GM23248 (cell line): ENCODE results near the gene CTNNAL1. TPM values are rescaled to one million over a fixed set of nuclear protein-coding genes. Genes with fewer than 3 reads are reported as not detected.
A peak's percentile ranks its signal among the peaks of the same experiment; 100 is the strongest.

Experiments used
- DNase-seq: peaks from one replicate; pipeline ENCODE4 v3.0.0-alpha.2; 2015
- H2AFZ ChIP-seq: fragments of 200-600 bp; sonication (generic); 2 replicates; pipeline ENCODE4 v1.6.1; 2016; ENCODE audit warnings: antibody characterized with exemption
- H3F3A ChIP-seq: fragments of 200-600 bp; sonication (generic); 2 replicates; pipeline ENCODE4 v1.6.1; 2016; ENCODE audit warnings: mild to moderate bottlenecking, antibody characterized with exemption, mixed run types; ENCODE audit not compliant: insufficient read depth
- H3K27ac ChIP-seq: fragments of 200-600 bp; sonication (generic); 2 replicates; pipeline ENCODE4 v1.5.1; 2016; ENCODE audit warnings: mild to moderate bottlenecking
- H3K27me3 ChIP-seq: fragments of 200-600 bp; sonication (generic); replicated peaks from 2 replicates; pipeline ENCODE4 v1.6.1; 2016; ENCODE audit warnings: mild to moderate bottlenecking; ENCODE audit not compliant: insufficient read depth
- H3K36me3 ChIP-seq: fragments of 200-600 bp; sonication (generic); 2 replicates; pipeline ENCODE4 v1.6.1; 2016; ENCODE audit warnings: low read depth, mild to moderate bottlenecking
- H3K4me1 ChIP-seq: fragments of 200-600 bp; sonication (generic); 2 replicates; pipeline ENCODE4 v1.6.1; 2016; ENCODE audit warnings: mild to moderate bottlenecking; ENCODE audit not compliant: insufficient read depth
- H3K4me2 ChIP-seq: fragments of 200-600 bp; sonication (generic); one replicate; pipeline ENCODE4 v1.6.1; 2016; ENCODE audit warnings: mild to moderate bottlenecking; ENCODE audit not compliant: unreplicated experiment
- H3K4me3 ChIP-seq: fragments of 200-600 bp; sonication (generic); 2 replicates; pipeline ENCODE4 v1.5.1; 2016; ENCODE audit warnings: mild to moderate bottlenecking
- H3K79me2 ChIP-seq: fragments of 200-600 bp; sonication (generic); 2 replicates; pipeline ENCODE4 v1.6.1; 2016; ENCODE audit warnings: mild to moderate bottlenecking; ENCODE audit not compliant: insufficient read depth
- H3K9ac ChIP-seq: fragments of 200-600 bp; sonication (generic); 2 replicates; pipeline ENCODE4 v1.6.1; 2016; ENCODE audit warnings: mild to moderate bottlenecking
- H3K9me2 ChIP-seq: fragments of 200-600 bp; sonication (generic); 2 replicates; pipeline ENCODE4 v1.6.1; 2016; ENCODE audit warnings: mixed run types, mild to moderate bottlenecking, moderate library complexity; ENCODE audit not compliant: insufficient read depth
- H3K9me3 ChIP-seq: fragments of 200-600 bp; sonication (generic); one replicate; pipeline ENCODE4 v1.6.1; 2017; ENCODE audit warnings: low read depth
- H4K20me1 ChIP-seq: fragments of 200-600 bp; sonication (generic); 2 replicates; pipeline ENCODE4 v1.6.0; 2016; ENCODE audit not compliant: insufficient read depth
- EZH2 ChIP-seq: fragments of 200-600 bp; sonication (generic); IDR thresholded peaks from 2 replicates; pipeline ENCODE4 v1.6.1; 2018; ENCODE audit warnings: antibody characterized with exemption, mild to moderate bottlenecking; ENCODE audit not compliant: insufficient read depth, poor library complexity, severe bottlenecking
- EZH2phosphoT487 ChIP-seq: fragments of 200-600 bp; sonication (generic); IDR thresholded peaks from 2 replicates; pipeline ENCODE4 v1.6.1; 2018; ENCODE audit warnings: antibody characterized with exemption, moderate library complexity, mild to moderate bottlenecking, low read depth; ENCODE audit not compliant: insufficient read depth
- WGBS, 2 experiments: methylation state at CpG; one replicate each; pipeline ENCODE4 v1.1.6; 2015 to 2017; ENCODE audit warnings: low lambda C conversion rate in 2 of 2, low coverage in 1 of 2; ENCODE audit errors: missing lambda C conversion rate in 2 of 2; 5-methylcytosine and 5-hydroxymethylcytosine counted together
- in situ Hi-C: fragments of 300-500 bp; cut with MboI; formaldehyde crosslinking; loops from 2 replicates; pipeline ENCODE4 v1.15.0; 2020
- microRNA counts: library from miRNA; unstranded; fragments of <30 nt; microRNA quantifications from one replicate; lab custom pipeline; 2016
- microRNA-seq: library from miRNA; unstranded; fragments of <30 nt; microRNA quantifications from one replicate; pipeline ENCODE4, GENCODE V29; 2016; ENCODE audit warnings: borderline number of aligned reads
- polyA plus RNA-seq: library from polyadenylated mRNA; unstranded; fragments of >200 nt; fragmentation: Nextera tagmentation; extraction: Ambion mirVana; gene quantifications from 2 replicates; pipeline ENCODE4 v1.2.1, GENCODE V29; 2016
- small RNA-seq: library from RNA; depleted of rRNA; stranded (forward); fragments of <200 nt; gene quantifications from one replicate; pipeline ENCODE3, GENCODE V24; 2014; ENCODE audit warnings: low read depth, low replicate concordance
- total RNA-seq: library from RNA; depleted of rRNA; stranded (reverse); fragments of >200 nt; shearing (Covaris generic); gene quantifications from 2 replicates; pipeline ENCODE4 v1.2.3, GENCODE V29; 2014; rRNA removed

Gene CTNNAL1
- total and polyA plus RNA-seq, 2 experiments from 2014 or later, result 97.9 to 119 TPM

DNA sequence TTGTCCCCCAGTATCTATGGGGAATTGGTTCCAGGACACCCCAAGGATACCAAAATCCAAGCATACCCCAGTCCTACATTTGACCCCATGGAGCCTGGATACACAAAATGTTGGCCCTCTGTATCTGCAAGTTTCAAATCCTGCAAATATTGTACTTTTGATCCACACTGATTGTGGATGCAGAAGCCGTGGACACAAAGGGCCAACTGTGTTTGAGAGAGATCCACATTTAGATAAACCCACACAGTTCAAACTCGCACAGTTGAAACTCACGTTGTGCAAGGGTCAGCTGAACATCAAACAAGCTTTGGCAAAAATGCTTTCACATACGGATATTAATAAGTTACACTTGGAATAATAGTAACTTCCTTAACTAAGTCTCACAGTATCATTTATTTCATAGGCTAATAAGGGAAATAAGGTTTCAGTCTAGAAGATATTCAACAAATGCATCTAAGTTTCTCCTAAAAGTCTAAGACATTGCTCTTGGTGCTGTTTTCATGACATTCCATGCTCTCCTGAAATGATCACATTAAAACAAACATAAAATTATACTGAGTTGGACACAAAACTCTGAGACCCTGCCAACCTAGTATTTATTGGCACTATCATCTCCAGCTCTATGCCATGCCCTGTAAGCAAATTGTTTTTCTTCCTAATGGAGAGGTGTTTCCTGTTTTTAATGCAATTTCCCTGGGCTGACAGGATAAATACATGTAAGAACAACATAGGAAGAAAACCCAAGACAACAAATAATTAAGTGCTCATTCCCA lies 118.9 kb downstream of the CTNNAL1 start:
- H3K36me3 ChIP-seq, result peaks cover 42% of the 10 kb centered on the region
- WGBS, 2 experiments, result 95 to 98% methylated on average over 4 of the region's 4 CpGs
- H3K4me2 ChIP-seq, result no peak overlapping the region
- no peak overlapping the region for H3K9ac ChIP-seq
- H4K20me1 ChIP-seq, result no peaks in the 10 kb centered on the region
- H3K79me2 ChIP-seq, result no peaks in the 10 kb centered on the region
- H3F3A ChIP-seq, result no peaks in the 10 kb centered on the region
- no peak overlapping the region for H3K4me3 ChIP-seq
- no peak for TF ChIP-seq EZH2
- no peak for TF ChIP-seq EZH2phosphoT487
- no peaks in the 10 kb centered on the region for H3K9me3 ChIP-seq
- H3K4me1 ChIP-seq, result no peaks in the 10 kb centered on the region
- H3K27me3 ChIP-seq, result no peaks in the 10 kb centered on the region
- in situ Hi-C loops, result no loop called here
- no peak overlapping the region for H2AFZ ChIP-seq
- no peaks in the 10 kb centered on the region for H3K9me2 ChIP-seq
- no peak overlapping the region for H3K27ac ChIP-seq
- DNase-seq, result no peak

MicroRNAs encoded within 50 kb of the gene (microRNA counts, 767-probe panel; counts per million panel counts)
- 447 counts per million, percentile 86 among the panel's probes with 10 or more counts for microRNA hsa-miR-32-5p (lab: Ali Mortazavi, UCI)

Small RNA genes lying within 50 kb of the gene (microRNA-seq; reads per million reads assigned to microRNA genes)
- 49.1 reads per million, percentile 42 among the genes with 10 or more reads in this experiment for gene MIR32

Small RNA genes lying within 50 kb of the gene (small RNA-seq; reads per million reads assigned to genes)
- gene MIR32 (not detected), gene RF00019 (not detected)

Other genes with a start within 250 kb of the CTNNAL1 start
- gene ACTL7B, start 157.5 kb downstream of the CTNNAL1 start, total RNA-seq, result not detected in 2 replicates
- not detected in 2 replicates for gene ACTL7B, start 157.5 kb downstream of the CTNNAL1 start, polyA plus RNA-seq
- not detected in 2 replicates for gene ACTL7A, start 151.2 kb downstream of the CTNNAL1 start, total RNA-seq
- not detected in 2 replicates for gene ACTL7A, start 151.2 kb downstream of the CTNNAL1 start, polyA plus RNA-seq
- gene ELP1, start 79.4 kb downstream of the CTNNAL1 start, total RNA-seq, result 24.1 and 27.8 TPM in 2 replicates
- 14.5 and 17.5 TPM in 2 replicates for gene ELP1, start 79.4 kb downstream of the CTNNAL1 start, polyA plus RNA-seq
- gene ABITRAM, start 79.1 kb downstream of the CTNNAL1 start, total RNA-seq, result 10.4 and 12.9 TPM in 2 replicates
- gene ABITRAM, start 79.1 kb downstream of the CTNNAL1 start, polyA plus RNA-seq, result 24.5 and 28.8 TPM in 2 replicates
- gene TMEM245, start 106.4 kb upstream of the CTNNAL1 start, total RNA-seq, result 30.2 and 43.8 TPM in 2 replicates
- gene TMEM245, start 106.4 kb upstream of the CTNNAL1 start, polyA plus RNA-seq, result 20.7 and 20.8 TPM in 2 replicates
- gene FRRS1L, start 153.8 kb upstream of the CTNNAL1 start, total RNA-seq, result under 0.01 TPM in 1 of 2 replicates, not detected in the other
- gene FRRS1L, start 153.8 kb upstream of the CTNNAL1 start, polyA plus RNA-seq, result 0.20 TPM in 1 of 2 replicates, not detected in the other